SU-DHL-6 (cell line): ENCODE measurements around the gene FADS1.

Experiments
- EZH2phosphoT487 ChIP-seq: fragments of 200-600 bp; sonication (generic), shearing (Covaris generic); conservative IDR thresholded peaks from 2 replicates; pipeline ENCODE4 v1.6.1; 2018; ENCODE audit warnings: mild to moderate bottlenecking, antibody characterized with exemption, low read length, moderate library complexity, mixed read lengths
- TF ChIP-seq, protein P1 (sequence below): fragments of 200-600 bp; sonication (generic); IDR thresholded peaks from one replicate; pipeline ENCODE4 v1.5.1; 2017; ENCODE audit warnings: antibody characterized with exemption, mild to moderate bottlenecking, low read length, moderate library complexity; ENCODE audit not compliant: insufficient read depth, poor library complexity, severe bottlenecking

DNA sequence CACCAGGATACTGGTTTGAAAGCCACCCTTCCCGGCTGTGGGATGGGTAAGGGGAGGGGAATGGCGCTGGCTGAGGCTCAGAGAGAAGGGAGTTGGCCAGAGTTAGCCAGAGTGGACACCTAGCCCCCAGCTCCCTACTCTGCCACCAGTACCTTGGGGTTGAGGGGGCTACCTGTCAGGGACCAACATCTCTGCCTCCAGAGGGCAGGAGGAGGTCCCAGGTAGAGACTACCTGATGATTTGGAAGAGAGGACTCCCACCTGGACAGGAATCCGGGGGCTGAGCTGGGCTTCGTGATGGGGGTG is 60.7 kb downstream of the FADS1 start:
- TF ChIP-seq, protein P1, sequence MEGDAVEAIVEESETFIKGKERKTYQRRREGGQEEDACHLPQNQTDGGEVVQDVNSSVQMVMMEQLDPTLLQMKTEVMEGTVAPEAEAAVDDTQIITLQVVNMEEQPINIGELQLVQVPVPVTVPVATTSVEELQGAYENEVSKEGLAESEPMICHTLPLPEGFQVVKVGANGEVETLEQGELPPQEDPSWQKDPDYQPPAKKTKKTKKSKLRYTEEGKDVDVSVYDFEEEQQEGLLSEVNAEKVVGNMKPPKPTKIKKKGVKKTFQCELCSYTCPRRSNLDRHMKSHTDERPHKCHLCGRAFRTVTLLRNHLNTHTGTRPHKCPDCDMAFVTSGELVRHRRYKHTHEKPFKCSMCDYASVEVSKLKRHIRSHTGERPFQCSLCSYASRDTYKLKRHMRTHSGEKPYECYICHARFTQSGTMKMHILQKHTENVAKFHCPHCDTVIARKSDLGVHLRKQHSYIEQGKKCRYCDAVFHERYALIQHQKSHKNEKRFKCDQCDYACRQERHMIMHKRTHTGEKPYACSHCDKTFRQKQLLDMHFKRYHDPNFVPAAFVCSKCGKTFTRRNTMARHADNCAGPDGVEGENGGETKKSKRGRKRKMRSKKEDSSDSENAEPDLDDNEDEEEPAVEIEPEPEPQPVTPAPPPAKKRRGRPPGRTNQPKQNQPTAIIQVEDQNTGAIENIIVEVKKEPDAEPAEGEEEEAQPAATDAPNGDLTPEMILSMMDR, result no peak
- no peak for TF ChIP-seq EZH2phosphoT487
